GM12878 (cell line): ENCODE measurements around the gene HSPBP1. TPM values are rescaled to one million over a fixed set of nuclear protein-coding genes. Genes with fewer than 3 reads are reported as not detected.

Experiments
- E2F8 ChIP-seq: fragments of 450-650 bp; IDR thresholded peaks from 2 replicates; pipeline ENCODE4 v1.6.1; 2018; ENCODE audit warnings: mild to moderate bottlenecking, low read depth, moderate library complexity; ENCODE audit not compliant: partially characterized antibody
- MTA2 ChIP-seq: fragments of 450-650 bp; IDR thresholded peaks from 2 replicates; pipeline ENCODE4 v1.6.1; 2016; ENCODE audit warnings: low read depth, mild to moderate bottlenecking, moderate library complexity
- MTA3 ChIP-seq: IDR thresholded peaks from 2 replicates; pipeline ENCODE4 v1.6.1; 2012; ENCODE audit warnings: low read length, inconsistent platforms, borderline replicate concordance
- RB1 ChIP-seq: fragments of 450-650 bp; formaldehyde crosslinking; IDR thresholded peaks from 2 replicates; pipeline ENCODE4 v1.6.1; 2017; ENCODE audit warnings: mild to moderate bottlenecking, borderline replicate concordance
- RELA ChIP-seq: fragments of 450-650 bp; IDR thresholded peaks from 2 replicates; pipeline ENCODE4 v1.8.0; 2014; ENCODE audit warnings: borderline replicate concordance; ENCODE audit not compliant: partially characterized antibody
- RFX5 ChIP-seq: IDR thresholded peaks from 2 replicates; pipeline ENCODE4 v1.6.1; 2011; ENCODE audit warnings: low read depth, low read length, improper control_type of control experiment
- SP1 ChIP-seq: IDR thresholded peaks from one replicate; pipeline ENCODE4 v1.6.1; 2011; ENCODE audit warnings: low read depth, low read length
- ZBED1 ChIP-seq: IDR thresholded peaks from 2 replicates; pipeline ENCODE4 v1.6.1; 2016; ENCODE audit warnings: borderline replicate concordance
- polyA plus RNA-seq, 11 experiments: library from polyadenylated mRNA; depleted of rRNA in 4 of 11; unstranded in 6 of 11; stranded (reverse) in 5 of 11; fragments of >200 nt; fragmentation: Nextera tagmentation in 4 of 11; fragmentation: Illumina TruSeq in 1 of 11; extraction: Ambion mirVana in 4 of 11; extraction: Trizol in 1 of 11; gene quantifications; 1 replicate in 1 of 11; 2 replicates in 10 of 11; pipeline versions ENCODE4 v1.2.1 to v1.2.3, GENCODE V29; 2011 to 2016; ENCODE audit warnings: inconsistent platforms in 2 of 11, missing spikeins in 2 of 11, low read depth in 1 of 11
- total RNA-seq, 4 experiments: library from RNA; depleted of rRNA in 3 of 4; stranded (reverse); fragments of >200 nt in 3 of 4; fragmentation: Illumina TruSeq in 1 of 4; extraction: Trizol in 1 of 4; gene quantifications; 2 replicates each; pipeline versions ENCODE4 v1.2.1 to v1.2.3, GENCODE V29; 2013 to 2021

HSPBP1 gene
- total and polyA plus RNA-seq, 10 of the 15 experiments (the other 5 are each of a cell fraction or from before 2014, with no cell fraction given): 0.18 to 83.3 (median 23.0) TPM

- TF ChIP-seq E2F8 (peak; percentile 13), RFX5 (0 out of 2 replicates have a peak, but pooled peaks have one; percentile 4), RB1 (0 out of 2 replicates have a peak, but pooled peaks have one; percentile 10), MTA2 (0 out of 2 replicates have a peak, but pooled peaks have one; percentile 38), RELA (no peak), SP1 (no peak), MTA3 (peak; percentile 62; the same call in 1 of the 2 replicates), ZBED1 (peak; percentile 37; the same call in 1 of the 2 replicates)
Measured at GRCh38 chr19:55259540-55260210, 20.2 kb downstream of the HSPBP1 start (continued).
